HepG2 (cell line): ENCODE data around the gene UBE2N. TPM values are rescaled to one million over a fixed set of nuclear protein-coding genes. Genes with fewer than 3 reads are reported as not detected.

Experiments used
- AKAP8 ChIP-seq: sonication (generic); formaldehyde crosslinking; IDR thresholded peaks from 2 replicates; pipeline ENCODE4 v1.5.1; 2020; ENCODE audit warnings: mild to moderate bottlenecking, missing genetic modification reagents
- FOXA3 ChIP-seq: IDR thresholded peaks from 2 replicates; pipeline ENCODE4 v1.6.1; 2016; ENCODE audit warnings: missing genetic modification reagents, missing compliant biosample characterization
- IKZF1 ChIP-seq: fragments of 450-650 bp; IDR thresholded peaks from 2 replicates; pipeline ENCODE4 v1.7.1; 2016
- ISX ChIP-seq: sonication (generic); formaldehyde crosslinking; conservative IDR thresholded peaks from 2 replicates; pipeline ENCODE4 v1.5.0; 2020; ENCODE audit warnings: missing genetic modification reagents
- MYC ChIP-seq: sonication (generic); formaldehyde crosslinking; IDR thresholded peaks from 2 replicates; pipeline ENCODE4 v1.9.0; 2021; ENCODE audit warnings: missing genetic modification reagents, borderline replicate concordance
- REL ChIP-seq: sonication (generic); formaldehyde crosslinking; conservative IDR thresholded peaks from 2 replicates; pipeline ENCODE4 v1.8.0; 2022; ENCODE audit warnings: mild to moderate bottlenecking, missing genetic modification reagents, moderate library complexity
- SNRNP70 ChIP-seq: fragments of 200-400 bp; formaldehyde crosslinking; IDR thresholded peaks from 2 replicates; pipeline ENCODE4 v1.6.1; 2017; ENCODE audit warnings: mild to moderate bottlenecking, low read depth, low read length, moderate library complexity
- TP53 ChIP-seq: sonication (generic); formaldehyde crosslinking; conservative IDR thresholded peaks from 2 replicates; pipeline ENCODE4 v1.4.0; 2020; ENCODE audit warnings: missing genetic modification reagents
- ZFP82 ChIP-seq: sonication (generic); formaldehyde crosslinking; IDR thresholded peaks from 2 replicates; pipeline ENCODE4 v1.5.1; 2020; ENCODE audit warnings: mild to moderate bottlenecking, missing genetic modification reagents, borderline replicate concordance
- ZNF329 ChIP-seq: sonication (generic); formaldehyde crosslinking; IDR thresholded peaks from 2 replicates; pipeline ENCODE4 v1.9.0; 2021; ENCODE audit warnings: low read depth, mild to moderate bottlenecking, missing genetic modification reagents
- ZNF543 ChIP-seq: sonication (generic); formaldehyde crosslinking; IDR thresholded peaks from 2 replicates; pipeline ENCODE4 v1.4.0; 2020; ENCODE audit warnings: mild to moderate bottlenecking, missing genetic modification reagents
- ZNF570 ChIP-seq: sonication (generic); formaldehyde crosslinking; IDR thresholded peaks from 2 replicates; pipeline ENCODE4 v1.4.0; 2020; ENCODE audit warnings: mild to moderate bottlenecking, missing genetic modification reagents, borderline replicate concordance
- ZNF672 ChIP-seq: sonication (generic); formaldehyde crosslinking; IDR thresholded peaks from 2 replicates; pipeline ENCODE4 v1.8.1; 2022; ENCODE audit warnings: missing genetic modification reagents
- polyA plus RNA-seq, 8 experiments: library from polyadenylated mRNA; depleted of rRNA in 3 of 8; stranded (reverse) in 7 of 8; unstranded in 1 of 8; fragments of >200 nt; fragmentation: Illumina TruSeq in 4 of 8; extraction: Trizol in 4 of 8; gene quantifications; 2 replicates each; pipeline versions ENCODE4 v1.2.1 to v1.2.3, GENCODE V29; 2011 to 2016; ENCODE audit warnings: low read depth in 4 of 8, missing spikeins in 1 of 8, mixed read lengths in 1 of 8; ENCODE audit not compliant: insufficient read depth in 1 of 8
- total RNA-seq, 5 experiments: library from RNA; depleted of rRNA; stranded (reverse); fragments of >200 nt; fragmentation: Illumina TruSeq; extraction: Trizol; gene quantifications; 2 replicates each; pipeline ENCODE4 v1.2.3, GENCODE V29; 2016; ENCODE audit warnings: low read depth in 1 of 5
- TF ChIP-seq, protein P1 (sequence below): sonication (generic); formaldehyde crosslinking; conservative IDR thresholded peaks from 2 replicates; pipeline ENCODE4 v1.4.0; 2020; ENCODE audit warnings: missing genetic modification reagents
- TF ChIP-seq, protein P2 (sequence below): sonication (generic); formaldehyde crosslinking; IDR thresholded peaks from 2 replicates; pipeline ENCODE4 v1.4.0; 2020; ENCODE audit warnings: mild to moderate bottlenecking, missing genetic modification reagents
- TF ChIP-seq, protein P3 (sequence below): sonication (generic); formaldehyde crosslinking; IDR thresholded peaks from 2 replicates; pipeline ENCODE4 v1.5.1; 2020; ENCODE audit warnings: missing genetic modification reagents, mild to moderate bottlenecking, borderline replicate concordance
- TF ChIP-seq, protein P4 (sequence below): sonication (generic); formaldehyde crosslinking; IDR thresholded peaks from 2 replicates; pipeline ENCODE4 v1.8.0; 2022; ENCODE audit warnings: mild to moderate bottlenecking, missing genetic modification reagents, moderate library complexity
- TF ChIP-seq, protein P5 (sequence below): sonication (generic); formaldehyde crosslinking; conservative IDR thresholded peaks from 2 replicates; pipeline ENCODE4 v1.5.0; 2020; ENCODE audit warnings: missing genetic modification reagents

Gene UBE2N
- total and polyA plus RNA-seq, 2 of the 13 experiments (the other 11 are each of a cell fraction or from before 2014, with no cell fraction given) = 188 to 197 TPM

DNA sequence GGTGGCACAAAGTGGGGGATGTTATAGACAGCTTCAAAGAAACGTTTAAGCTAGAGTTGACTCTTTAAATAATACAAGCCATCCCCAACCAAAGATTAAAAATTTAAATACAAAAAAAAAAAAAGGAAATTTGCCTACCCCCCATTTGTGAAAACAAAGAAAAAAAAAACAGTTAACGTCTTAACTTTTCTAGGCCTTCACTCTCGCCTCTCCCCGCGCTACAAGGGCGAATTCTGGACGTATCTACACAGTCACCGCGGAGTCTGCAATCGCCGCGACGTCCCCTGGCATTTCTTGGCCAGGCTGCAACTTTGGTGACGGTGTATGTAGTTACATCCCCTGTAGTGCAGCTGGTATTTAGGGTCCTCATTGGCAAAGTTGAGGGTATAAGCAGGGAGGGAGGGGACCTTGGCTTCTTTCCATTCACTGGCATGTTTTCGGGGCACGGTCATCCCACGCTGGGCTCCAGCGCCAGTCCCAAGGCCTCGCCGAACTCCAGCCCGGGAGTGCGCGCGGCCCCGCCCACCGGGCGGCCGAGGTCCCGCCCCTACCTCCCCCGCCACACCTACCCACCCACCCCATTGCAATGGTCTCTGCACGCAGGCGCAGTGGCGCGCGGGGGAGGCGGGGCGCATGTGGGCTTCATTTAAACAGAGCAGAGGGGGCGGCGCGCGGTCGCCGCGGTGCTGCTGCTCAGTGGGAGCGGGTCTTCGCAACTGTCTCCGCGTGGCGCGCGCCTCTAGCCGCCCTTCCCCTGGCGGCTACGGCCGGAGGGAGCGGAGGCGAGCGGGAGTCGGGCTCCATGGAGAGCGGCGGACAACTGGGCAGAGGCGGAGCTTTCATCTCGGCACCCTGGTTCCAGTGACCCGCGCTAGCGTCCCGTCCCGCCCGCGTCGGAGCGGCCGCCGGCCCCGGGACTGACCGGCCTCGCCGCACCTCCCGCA, 64.2 kb downstream of the UBE2N start, which contains the start of gene NUDT4 (continued):
- TF ChIP-seq, protein P1, sequence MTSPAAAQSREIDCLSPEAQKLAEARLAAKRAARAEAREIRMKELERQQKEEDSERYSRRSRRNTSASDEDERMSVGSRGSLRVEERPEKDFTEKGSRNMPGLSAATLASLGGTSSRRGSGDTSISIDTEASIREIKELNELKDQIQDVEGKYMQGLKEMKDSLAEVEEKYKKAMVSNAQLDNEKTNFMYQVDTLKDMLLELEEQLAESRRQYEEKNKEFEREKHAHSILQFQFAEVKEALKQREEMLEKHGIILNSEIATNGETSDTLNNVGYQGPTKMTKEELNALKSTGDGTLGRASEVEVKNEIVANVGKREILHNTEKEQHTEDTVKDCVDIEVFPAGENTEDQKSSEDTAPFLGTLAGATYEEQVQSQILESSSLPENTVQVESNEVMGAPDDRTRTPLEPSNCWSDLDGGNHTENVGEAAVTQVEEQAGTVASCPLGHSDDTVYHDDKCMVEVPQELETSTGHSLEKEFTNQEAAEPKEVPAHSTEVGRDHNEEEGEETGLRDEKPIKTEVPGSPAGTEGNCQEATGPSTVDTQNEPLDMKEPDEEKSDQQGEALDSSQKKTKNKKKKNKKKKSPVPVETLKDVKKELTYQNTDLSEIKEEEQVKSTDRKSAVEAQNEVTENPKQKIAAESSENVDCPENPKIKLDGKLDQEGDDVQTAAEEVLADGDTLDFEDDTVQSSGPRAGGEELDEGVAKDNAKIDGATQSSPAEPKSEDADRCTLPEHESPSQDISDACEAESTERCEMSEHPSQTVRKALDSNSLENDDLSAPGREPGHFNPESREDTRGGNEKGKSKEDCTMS (CRISPR knock-in tag) = no peak
- peak; percentile 73 for TF ChIP-seq MYC (CRISPR knock-in tag)
- TF ChIP-seq ZNF543 (CRISPR knock-in tag) = no peak
- TF ChIP-seq FOXA3 (CRISPR knock-in tag) = no peak; the same call in 1 of the 2 replicates
- no peak for TF ChIP-seq ISX
- TF ChIP-seq, protein P2, sequence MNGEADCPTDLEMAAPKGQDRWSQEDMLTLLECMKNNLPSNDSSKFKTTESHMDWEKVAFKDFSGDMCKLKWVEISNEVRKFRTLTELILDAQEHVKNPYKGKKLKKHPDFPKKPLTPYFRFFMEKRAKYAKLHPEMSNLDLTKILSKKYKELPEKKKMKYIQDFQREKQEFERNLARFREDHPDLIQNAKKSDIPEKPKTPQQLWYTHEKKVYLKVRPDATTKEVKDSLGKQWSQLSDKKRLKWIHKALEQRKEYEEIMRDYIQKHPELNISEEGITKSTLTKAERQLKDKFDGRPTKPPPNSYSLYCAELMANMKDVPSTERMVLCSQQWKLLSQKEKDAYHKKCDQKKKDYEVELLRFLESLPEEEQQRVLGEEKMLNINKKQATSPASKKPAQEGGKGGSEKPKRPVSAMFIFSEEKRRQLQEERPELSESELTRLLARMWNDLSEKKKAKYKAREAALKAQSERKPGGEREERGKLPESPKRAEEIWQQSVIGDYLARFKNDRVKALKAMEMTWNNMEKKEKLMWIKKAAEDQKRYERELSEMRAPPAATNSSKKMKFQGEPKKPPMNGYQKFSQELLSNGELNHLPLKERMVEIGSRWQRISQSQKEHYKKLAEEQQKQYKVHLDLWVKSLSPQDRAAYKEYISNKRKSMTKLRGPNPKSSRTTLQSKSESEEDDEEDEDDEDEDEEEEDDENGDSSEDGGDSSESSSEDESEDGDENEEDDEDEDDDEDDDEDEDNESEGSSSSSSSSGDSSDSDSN = peak; percentile 71
- TF ChIP-seq, protein P3, sequence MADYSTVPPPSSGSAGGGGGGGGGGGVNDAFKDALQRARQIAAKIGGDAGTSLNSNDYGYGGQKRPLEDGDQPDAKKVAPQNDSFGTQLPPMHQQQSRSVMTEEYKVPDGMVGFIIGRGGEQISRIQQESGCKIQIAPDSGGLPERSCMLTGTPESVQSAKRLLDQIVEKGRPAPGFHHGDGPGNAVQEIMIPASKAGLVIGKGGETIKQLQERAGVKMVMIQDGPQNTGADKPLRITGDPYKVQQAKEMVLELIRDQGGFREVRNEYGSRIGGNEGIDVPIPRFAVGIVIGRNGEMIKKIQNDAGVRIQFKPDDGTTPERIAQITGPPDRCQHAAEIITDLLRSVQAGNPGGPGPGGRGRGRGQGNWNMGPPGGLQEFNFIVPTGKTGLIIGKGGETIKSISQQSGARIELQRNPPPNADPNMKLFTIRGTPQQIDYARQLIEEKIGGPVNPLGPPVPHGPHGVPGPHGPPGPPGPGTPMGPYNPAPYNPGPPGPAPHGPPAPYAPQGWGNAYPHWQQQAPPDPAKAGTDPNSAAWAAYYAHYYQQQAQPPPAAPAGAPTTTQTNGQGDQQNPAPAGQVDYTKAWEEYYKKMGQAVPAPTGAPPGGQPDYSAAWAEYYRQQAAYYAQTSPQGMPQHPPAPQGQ (CRISPR knock-in tag) = no peak
- TF ChIP-seq, protein P4, sequence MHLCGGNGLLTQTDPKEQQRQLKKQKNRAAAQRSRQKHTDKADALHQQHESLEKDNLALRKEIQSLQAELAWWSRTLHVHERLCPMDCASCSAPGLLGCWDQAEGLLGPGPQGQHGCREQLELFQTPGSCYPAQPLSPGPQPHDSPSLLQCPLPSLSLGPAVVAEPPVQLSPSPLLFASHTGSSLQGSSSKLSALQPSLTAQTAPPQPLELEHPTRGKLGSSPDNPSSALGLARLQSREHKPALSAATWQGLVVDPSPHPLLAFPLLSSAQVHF = no peak; the same call in 1 of the 2 replicates
- peak; percentile 61; the same call in 1 of the 2 replicates for TF ChIP-seq ZNF329 (CRISPR knock-in tag)
- no peak for TF ChIP-seq REL (CRISPR knock-in tag)
- TF ChIP-seq TP53 (CRISPR knock-in tag) = no peak
- TF ChIP-seq, protein P5, sequence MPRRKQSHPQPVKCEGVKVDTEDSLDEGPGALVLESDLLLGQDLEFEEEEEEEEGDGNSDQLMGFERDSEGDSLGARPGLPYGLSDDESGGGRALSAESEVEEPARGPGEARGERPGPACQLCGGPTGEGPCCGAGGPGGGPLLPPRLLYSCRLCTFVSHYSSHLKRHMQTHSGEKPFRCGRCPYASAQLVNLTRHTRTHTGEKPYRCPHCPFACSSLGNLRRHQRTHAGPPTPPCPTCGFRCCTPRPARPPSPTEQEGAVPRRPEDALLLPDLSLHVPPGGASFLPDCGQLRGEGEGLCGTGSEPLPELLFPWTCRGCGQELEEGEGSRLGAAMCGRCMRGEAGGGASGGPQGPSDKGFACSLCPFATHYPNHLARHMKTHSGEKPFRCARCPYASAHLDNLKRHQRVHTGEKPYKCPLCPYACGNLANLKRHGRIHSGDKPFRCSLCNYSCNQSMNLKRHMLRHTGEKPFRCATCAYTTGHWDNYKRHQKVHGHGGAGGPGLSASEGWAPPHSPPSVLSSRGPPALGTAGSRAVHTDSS = no peak
- TF ChIP-seq ZNF672 = no peak
- no peak for TF ChIP-seq IKZF1
- peak; percentile 48 for TF ChIP-seq ZFP82 (CRISPR knock-in tag)
- no peak for TF ChIP-seq ZNF570
- no peak for TF ChIP-seq SNRNP70
- TF ChIP-seq AKAP8 = no peak
